HEK293 (cell line): ENCODE data around the gene GORAB.

ENCODE experiments used
- CTCF ChIA-PET: fragments of 350-600 bp; formaldehyde crosslinking; extraction: SDS; loops from one replicate; lab custom pipeline; 2021; ENCODE audit warnings: antibody characterized with exemption; lab: Yijun Ruan, JAX
- POLR2A ChIA-PET: fragments of 300-600 bp; formaldehyde crosslinking; extraction: SDS; loops from one replicate; lab custom pipeline; 2020; ENCODE audit warnings: antibody characterized with exemption, inconsistent platforms; lab: Yijun Ruan, JAX
- H3K27ac ChIP-seq: fragments of 200-500 bp; sonication (Bioruptor generic); 2 replicates; pipeline ENCODE4 v1.5.1; 2014; ENCODE audit warnings: low read depth, low read length, control low read depth, inconsistent platforms; ENCODE audit errors: extremely low read depth
- H3K36me3 ChIP-seq, 2 experiments: fragments of 200-500 bp in 1 of 2; sonication (Bioruptor generic) in 1 of 2; 1 replicate in 1 of 2; 2 replicates in 1 of 2; pipeline ENCODE4 v1.5.1; 2014 to 2017; ENCODE audit warnings: inconsistent platforms in 2 of 2, low read length in 2 of 2; ENCODE audit not compliant: control insufficient read depth in 2 of 2, insufficient read depth in 1 of 2
- H3K4me1 ChIP-seq: fragments of 200-500 bp; sonication (Bioruptor generic); 2 replicates; pipeline ENCODE4 v1.5.1; 2014; ENCODE audit warnings: mild to moderate bottlenecking, low read length, inconsistent platforms; ENCODE audit not compliant: control insufficient read depth, insufficient read depth
- H3K4me3 ChIP-seq: 2 replicates; pipeline ENCODE4 v1.5.1; 2011; ENCODE audit warnings: low read depth, mild to moderate bottlenecking, control low read depth, low read length, moderate library complexity
- H3K9me3 ChIP-seq: fragments of 200-500 bp; sonication (Bioruptor generic); 2 replicates; pipeline ENCODE4 v1.5.1; 2014; ENCODE audit warnings: low read depth, low read length, inconsistent platforms; ENCODE audit not compliant: control insufficient read depth, insufficient read depth
- FEZF1 ChIP-seq: fragments of 450-650 bp; formaldehyde crosslinking; IDR thresholded peaks from 2 replicates; pipeline ENCODE4 v1.5.1; 2016; ENCODE audit warnings: missing biosample characterization, missing genetic modification characterization
- HOXA7 ChIP-seq: sonication (generic); formaldehyde crosslinking; IDR thresholded peaks from 2 replicates; pipeline ENCODE4 v1.8.1; 2022; ENCODE audit warnings: missing genetic modification reagents, borderline replicate concordance
- KLF1 ChIP-seq: fragments of 450-650 bp; formaldehyde crosslinking; IDR thresholded peaks from 2 replicates; pipeline ENCODE4 v1.5.1; 2016; ENCODE audit warnings: missing biosample characterization, missing genetic modification characterization
- KLF16 ChIP-seq: fragments of 450-650 bp; formaldehyde crosslinking; IDR thresholded peaks from 2 replicates; pipeline ENCODE4 v1.5.1; 2017; ENCODE audit warnings: missing biosample characterization, missing genetic modification characterization
- PATZ1 ChIP-seq: fragments of 450-650 bp; formaldehyde crosslinking; IDR thresholded peaks from 2 replicates; pipeline ENCODE4 v1.5.1; 2016; ENCODE audit warnings: missing biosample characterization, missing genetic modification characterization
- PBX3 ChIP-seq: sonication (generic); formaldehyde crosslinking; IDR thresholded peaks from 2 replicates; pipeline ENCODE4 v1.8.1; 2022; ENCODE audit warnings: mild to moderate bottlenecking, moderate library complexity, missing genetic modification reagents
- REST ChIP-seq: fragments of 450-650 bp; formaldehyde crosslinking; IDR thresholded peaks from 2 replicates; pipeline ENCODE4 v1.5.1; 2016; ENCODE audit warnings: missing biosample characterization, missing genetic modification characterization
- SP3 ChIP-seq: fragments of 450-650 bp; formaldehyde crosslinking; IDR thresholded peaks from 2 replicates; pipeline ENCODE4 v1.5.1; 2016; ENCODE audit warnings: missing biosample characterization, missing genetic modification characterization
- TCF7L2 ChIP-seq: IDR thresholded peaks from 2 replicates; pipeline ENCODE4 v1.6.1; 2011; ENCODE audit warnings: low read depth, mild to moderate bottlenecking, inconsistent platforms, low read length, moderate library complexity, borderline replicate concordance
- ZBTB1 ChIP-seq: fragments of 450-650 bp; formaldehyde crosslinking; IDR thresholded peaks from 2 replicates; pipeline ENCODE4 v1.5.1; 2016; ENCODE audit warnings: missing biosample characterization, missing genetic modification characterization
- ZIC2 ChIP-seq: fragments of 450-650 bp; formaldehyde crosslinking; IDR thresholded peaks from 2 replicates; pipeline ENCODE4 v1.5.1; 2016; ENCODE audit warnings: missing biosample characterization, missing genetic modification characterization
- ZNF10 ChIP-seq: fragments of 450-650 bp; formaldehyde crosslinking; IDR thresholded peaks from 2 replicates; pipeline ENCODE4 v1.5.1; 2017; ENCODE audit warnings: missing biosample characterization, missing genetic modification characterization
- ZNF155 ChIP-seq: fragments of 450-650 bp; formaldehyde crosslinking; IDR thresholded peaks from 2 replicates; pipeline ENCODE4 v1.5.1; 2016; ENCODE audit warnings: missing biosample characterization, missing genetic modification characterization
- ZNF2 ChIP-seq: fragments of 450-650 bp; formaldehyde crosslinking; IDR thresholded peaks from 2 replicates; pipeline ENCODE4 v1.5.1; 2016; ENCODE audit warnings: missing biosample characterization, missing genetic modification characterization
- ZNF23 ChIP-seq: fragments of 450-650 bp; formaldehyde crosslinking; IDR thresholded peaks from 2 replicates; pipeline ENCODE4 v1.5.1; 2016; ENCODE audit warnings: missing biosample characterization, missing genetic modification characterization, borderline replicate concordance
- ZNF24 ChIP-seq: fragments of 450-650 bp; formaldehyde crosslinking; IDR thresholded peaks from 2 replicates; pipeline ENCODE4 v1.5.1; 2016; ENCODE audit warnings: missing biosample characterization, missing genetic modification characterization
- ZNF311 ChIP-seq: fragments of 450-650 bp; formaldehyde crosslinking; IDR thresholded peaks from 2 replicates; pipeline ENCODE4 v1.5.1; 2017; ENCODE audit warnings: missing biosample characterization, missing genetic modification characterization, borderline replicate concordance
- ZNF366 ChIP-seq: fragments of 450-650 bp; formaldehyde crosslinking; conservative IDR thresholded peaks from 2 replicates; pipeline ENCODE4 v1.5.1; 2016; ENCODE audit warnings: missing biosample characterization, missing genetic modification characterization
- ZNF449 ChIP-seq: fragments of 450-650 bp; formaldehyde crosslinking; IDR thresholded peaks from 2 replicates; pipeline ENCODE4 v1.5.1; 2017; ENCODE audit warnings: missing biosample characterization, mild to moderate bottlenecking, missing genetic modification characterization, moderate library complexity
- ZNF488 ChIP-seq: fragments of 450-650 bp; formaldehyde crosslinking; IDR thresholded peaks from 2 replicates; pipeline ENCODE4 v1.5.1; 2016; ENCODE audit warnings: missing biosample characterization, missing genetic modification characterization
- ZNF510 ChIP-seq: fragments of 450-650 bp; formaldehyde crosslinking; IDR thresholded peaks from 2 replicates; pipeline ENCODE4 v1.5.1; 2018; ENCODE audit warnings: mild to moderate bottlenecking, missing genetic modification characterization, missing biosample characterization; ENCODE audit not compliant: insufficient replicate concordance
- ZNF560 ChIP-seq: fragments of 450-650 bp; formaldehyde crosslinking; IDR thresholded peaks from 2 replicates; pipeline ENCODE4 v1.5.1; 2017; ENCODE audit warnings: missing biosample characterization, missing genetic modification characterization, borderline replicate concordance
- ZNF645 ChIP-seq: fragments of 450-650 bp; formaldehyde crosslinking; IDR thresholded peaks from 2 replicates; pipeline ENCODE4; 2016; ENCODE audit warnings: missing biosample characterization, missing genetic modification characterization
- ZNF692 ChIP-seq: fragments of 450-650 bp; formaldehyde crosslinking; IDR thresholded peaks from 2 replicates; pipeline ENCODE4 v1.5.1; 2016; ENCODE audit warnings: missing biosample characterization, missing genetic modification characterization
- ZNF76 ChIP-seq: fragments of 450-650 bp; formaldehyde crosslinking; IDR thresholded peaks from 2 replicates; pipeline ENCODE4; 2016; ENCODE audit warnings: low read depth, missing biosample characterization, missing genetic modification characterization, borderline replicate concordance
- ZNF830 ChIP-seq: fragments of 450-650 bp; IDR thresholded peaks from 2 replicates; pipeline ENCODE4 v1.5.0; 2018; ENCODE audit warnings: missing biosample characterization, missing genetic modification characterization, low read depth, mild to moderate bottlenecking, moderate library complexity

GORAB gene

GRCh38 chr1:170498876-170499275, 33.1 kb upstream of the GORAB start:
- H3K4me1 ChIP-seq = no peaks in the 10 kb centered on the region
- no peaks in the 10 kb centered on the region for H3K36me3 ChIP-seq
- no peak overlapping the region for H3K27ac ChIP-seq
- no peak overlapping the region for H3K4me3 ChIP-seq
- TF ChIP-seq ZNF155 (tag by site-specific recombination) = no peak
- no peak for TF ChIP-seq KLF1 (tag by site-specific recombination)
- no peak for TF ChIP-seq ZNF830 (tag by site-specific recombination)
- TF ChIP-seq FEZF1 = no peak
- no peak for TF ChIP-seq HOXA7 (CRISPR knock-in tag)
- TF ChIP-seq ZNF645 = no peak
- TF ChIP-seq ZNF311 = no peak
- TF ChIP-seq ZNF23 = no peak
- no peak for TF ChIP-seq ZIC2 (tag by site-specific recombination)
- no peak for TF ChIP-seq ZNF510
- TF ChIP-seq PBX3 (CRISPR knock-in tag) = no peak
- TF ChIP-seq ZNF366 (tag by site-specific recombination) = no peak
- no peak for TF ChIP-seq KLF16
- no peak for TF ChIP-seq TCF7L2
- no peak for TF ChIP-seq ZNF2
- TF ChIP-seq ZNF560 (tag by site-specific recombination) = no peak
- no peak for TF ChIP-seq ZNF692 (tag by site-specific recombination)
- TF ChIP-seq ZNF10 (tag by site-specific recombination) = no peak
- TF ChIP-seq ZNF76 (tag by site-specific recombination) = no peak
- TF ChIP-seq, all 188 proteins: peak for 0
- ChIA-PET CTCF (no interaction called here), POLR2A (no interaction called here)
- H3K9me3 ChIP-seq = no peaks in the 10 kb centered on the region

GRCh38 chr1:170503665-170504064, 28.3 kb upstream of the GORAB start:
- H3K4me3 ChIP-seq = no peak overlapping the region
- POLR2A ChIA-PET = no interaction called here
- no peak overlapping the region for H3K27ac ChIP-seq
- CTCF ChIA-PET = no interaction called here
- no peaks in the 10 kb centered on the region for H3K36me3 ChIP-seq
- H3K4me1 ChIP-seq = no peaks in the 10 kb centered on the region
- H3K9me3 ChIP-seq = no peaks in the 10 kb centered on the region
- TF ChIP-seq ZNF449 (no peak), ZNF488 (tag by site-specific recombination) (no peak), ZBTB1 (tag by site-specific recombination) (no peak), ZNF24 (tag by site-specific recombination) (no peak), PATZ1 (tag by site-specific recombination) (no peak), SP3 (tag by site-specific recombination) (no peak), REST (tag by site-specific recombination) (no peak)
